GM19395 (cell line): ENCODE results near the gene CAPN2.

Experiments
- ATAC-seq: cut with Tn5 transposase; IDR thresholded peaks from one replicate; pipeline ENCODE4 v1.9.1; 2021; ENCODE audit warnings: mild to moderate bottlenecking, moderate library complexity; ENCODE audit not compliant: unreplicated experiment

Gene CAPN2

DNA sequence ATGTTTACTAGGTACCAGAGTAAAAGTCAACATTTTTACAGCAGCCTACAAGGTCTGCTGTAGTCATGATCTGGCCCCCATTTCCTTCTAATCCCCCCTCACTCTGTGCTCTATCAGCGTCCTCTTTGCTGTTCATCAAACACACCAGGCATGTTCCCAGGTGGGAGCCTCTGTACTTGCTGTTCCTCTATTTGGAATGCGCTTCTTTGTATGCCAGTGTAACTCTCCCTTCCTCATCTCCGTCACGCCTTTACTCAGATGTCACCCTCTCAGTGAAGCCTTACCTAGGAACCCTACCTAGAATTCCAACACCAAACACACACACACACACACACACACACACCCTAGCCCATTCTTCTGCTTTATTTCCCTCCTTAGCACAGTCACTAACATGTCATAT, 112.4 kb downstream of the CAPN2 start:
- ATAC-seq = no peak
